Stomach smooth muscle (tissue), 2 donors: ENCODE results near the gene GNAL.

Experiments used
- H3K27ac ChIP-seq: one replicate; pipeline ENCODE4 v1.7.0; 2013; ENCODE audit warnings: mild to moderate bottlenecking, low read length, inconsistent platforms
- H3K27me3 ChIP-seq, 2 donors: one replicate each; pipeline ENCODE4 v1.7.0; 2013; ENCODE audit warnings: low read length in 2 of 2; ENCODE audit not compliant: insufficient read depth in 2 of 2, control insufficient read depth in 1 of 2
- H3K36me3 ChIP-seq, 2 donors: one replicate each; pipeline ENCODE4 v1.7.0; 2013; ENCODE audit warnings: low read length in 2 of 2; ENCODE audit not compliant: control insufficient read depth in 2 of 2, insufficient read depth in 2 of 2
- H3K4me1 ChIP-seq: one replicate; pipeline ENCODE4 v1.7.0; 2013; ENCODE audit warnings: low read length; ENCODE audit not compliant: control insufficient read depth, insufficient read depth
- H3K4me3 ChIP-seq, 2 donors: one replicate each; pipeline ENCODE4 v1.7.0; 2013; ENCODE audit warnings: low read length in 2 of 2
- H3K9ac ChIP-seq, 2 donors: one replicate each; pipeline ENCODE4 v1.7.0; 2013; ENCODE audit warnings: low read length in 2 of 2, mild to moderate bottlenecking in 1 of 2
- H3K9me3 ChIP-seq, 2 donors: one replicate each; pipeline ENCODE4 v1.7.0; 2013; ENCODE audit warnings: low read length in 2 of 2; ENCODE audit not compliant: control insufficient read depth in 2 of 2
- donor health status: healthy.
- donor health status: Pancreatic carcinoma.

The GNAL gene

DNA sequence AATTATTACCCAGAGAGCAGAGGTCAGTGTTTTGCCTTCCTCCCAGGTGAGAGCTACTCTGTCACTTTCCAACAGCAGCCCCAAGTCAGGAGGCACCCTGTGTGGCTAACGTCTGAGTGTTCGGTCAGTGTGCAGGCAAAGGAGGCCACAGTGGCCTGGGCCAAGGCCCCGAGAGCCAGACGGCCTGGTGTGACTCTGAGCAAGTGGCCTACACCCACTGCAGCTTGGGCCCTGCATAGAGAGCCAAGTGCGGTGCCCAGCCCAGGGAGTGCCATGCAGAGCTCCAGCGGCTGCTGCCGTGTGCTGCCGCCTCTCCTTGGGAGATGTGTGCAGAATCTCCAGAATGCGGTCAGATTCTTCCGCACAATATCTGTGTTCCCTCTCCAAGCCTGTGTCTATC, 70.4 kb downstream of the GNAL start:
- Histone ChIP-seq H3K9me3 (no peaks in the 10 kb centered on the region), H3K36me3 (no peaks in the 10 kb centered on the region), H3K27me3 (no peaks in the 10 kb centered on the region), H3K9ac (no peak overlapping the region), H3K27ac (no peak overlapping the region), H3K4me3 (no peak overlapping the region), H3K4me1 (no peaks in the 10 kb centered on the region)

DNA sequence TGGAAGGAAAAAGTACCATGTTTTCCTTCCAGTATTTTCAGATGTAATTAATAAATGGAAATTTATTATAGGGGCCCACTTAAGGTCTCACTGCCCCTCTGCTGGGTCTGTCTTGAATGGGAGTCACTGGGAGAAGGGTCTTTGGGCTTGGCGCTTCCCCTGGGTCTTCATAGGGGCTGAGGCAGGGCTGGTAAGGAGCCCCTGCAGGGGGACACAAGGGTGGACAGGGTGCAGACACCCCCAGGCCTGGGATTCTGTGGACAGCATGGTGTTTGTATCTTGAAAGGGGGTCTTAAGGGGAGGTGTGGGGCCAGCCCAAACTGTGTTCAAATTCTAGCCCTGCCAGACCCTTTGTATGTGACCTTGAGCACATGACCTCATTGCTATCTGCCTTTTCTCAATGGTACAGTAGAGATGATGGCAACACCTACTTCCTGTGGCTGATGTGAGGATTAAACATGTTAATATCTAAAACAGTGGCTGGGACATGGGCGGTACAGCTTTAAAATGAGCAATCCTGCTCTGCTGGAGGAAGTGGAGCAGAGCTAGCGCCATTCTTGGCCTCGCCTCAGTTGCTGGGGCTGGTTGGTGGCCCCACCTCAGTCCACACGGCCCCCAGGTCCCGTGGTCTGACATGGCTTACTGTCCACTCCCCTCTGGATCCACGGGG, 71.6 kb downstream of the GNAL start:
- H3K9ac ChIP-seq: no peak overlapping the region
- no peaks in the 10 kb centered on the region for H3K36me3 ChIP-seq
- H3K4me3 ChIP-seq: no peak overlapping the region
- no peak overlapping the region for H3K27ac ChIP-seq
- no peaks in the 10 kb centered on the region for H3K9me3 ChIP-seq
- H3K4me1 ChIP-seq: no peaks in the 10 kb centered on the region
- H3K27me3 ChIP-seq: no peaks in the 10 kb centered on the region

DNA sequence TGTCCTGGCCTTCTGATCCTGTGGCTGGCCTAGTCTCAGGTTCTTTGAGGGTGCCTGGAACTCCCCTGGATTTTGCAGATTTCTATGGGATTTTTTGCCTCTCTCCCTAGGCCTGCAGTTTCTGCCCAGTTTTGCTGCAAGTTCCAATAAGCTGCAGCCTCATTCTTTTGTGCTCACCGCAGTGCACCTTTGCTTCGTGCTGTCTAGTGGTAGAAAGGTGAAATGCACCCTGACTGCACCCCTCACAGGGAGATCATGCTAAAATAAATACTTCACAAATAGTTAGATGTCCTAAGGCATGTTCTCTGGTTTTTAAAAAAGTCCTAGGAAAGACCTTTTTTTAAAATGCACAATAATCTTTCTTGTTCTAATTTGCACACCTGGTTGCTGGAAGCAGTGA, 72.5 kb downstream of the GNAL start:
- Histone ChIP-seq H3K4me3 (no peak overlapping the region), H3K27ac (no peak overlapping the region), H3K36me3 (no peaks in the 10 kb centered on the region), H3K9ac (no peak overlapping the region), H3K4me1 (no peaks in the 10 kb centered on the region), H3K9me3 (no peaks in the 10 kb centered on the region), H3K27me3 (no peaks in the 10 kb centered on the region)

DNA sequence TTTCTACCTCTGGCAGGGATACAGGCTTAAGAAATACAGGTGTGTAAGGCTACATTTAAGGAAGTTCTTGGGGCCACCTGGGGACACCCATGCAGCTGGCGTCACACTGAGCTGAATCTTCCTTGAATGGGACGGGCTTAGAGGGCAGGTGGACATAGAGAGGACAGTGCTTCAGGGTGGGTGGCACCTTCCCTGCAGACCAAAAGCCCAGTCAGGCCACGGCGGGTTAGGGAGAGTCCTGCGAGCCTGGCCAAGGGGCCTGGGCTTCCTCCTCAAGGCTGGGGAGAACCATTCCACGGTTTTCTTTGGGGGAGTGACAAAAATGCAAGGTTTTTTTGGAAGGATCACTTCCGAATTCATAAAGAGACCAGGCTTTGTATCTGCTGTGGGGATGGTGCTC, 73.4 kb downstream of the GNAL start:
- Histone ChIP-seq H3K27me3 (no peaks in the 10 kb centered on the region), H3K4me1 (no peaks in the 10 kb centered on the region), H3K9ac (no peak overlapping the region), H3K36me3 (peaks cover 0 to 2% of the 10 kb centered on the region in 2 donors), H3K4me3 (no peak overlapping the region), H3K9me3 (no peaks in the 10 kb centered on the region), H3K27ac (no peak overlapping the region)

DNA sequence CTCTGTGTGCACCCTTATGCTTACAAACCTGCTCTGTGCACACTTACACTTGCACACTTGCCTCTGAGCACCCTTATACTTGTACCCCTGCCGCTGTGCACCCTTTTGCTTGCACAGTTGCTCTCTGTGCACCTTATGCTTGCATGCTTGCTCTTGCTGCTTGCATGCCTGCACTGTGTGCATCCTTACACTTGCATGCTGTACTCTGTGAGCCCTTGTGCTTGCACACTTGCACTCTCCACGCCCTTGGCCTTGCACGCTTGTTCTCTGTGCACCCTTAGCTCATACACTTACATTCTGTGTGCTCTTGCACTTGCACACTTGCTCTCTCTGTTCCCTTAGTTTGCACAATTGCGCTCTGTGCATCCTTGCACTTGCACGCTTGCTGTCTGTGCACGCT, 78.3 kb downstream of the GNAL start:
- no peak overlapping the region for H3K4me3 ChIP-seq
- H3K27ac ChIP-seq: no peak overlapping the region
- no peaks in the 10 kb centered on the region for H3K4me1 ChIP-seq
- H3K27me3 ChIP-seq: no peaks in the 10 kb centered on the region
- peaks cover 0 to 2% of the 10 kb centered on the region in 2 donors for H3K36me3 ChIP-seq
- no peak overlapping the region for H3K9ac ChIP-seq
- H3K9me3 ChIP-seq: no peaks in the 10 kb centered on the region

DNA sequence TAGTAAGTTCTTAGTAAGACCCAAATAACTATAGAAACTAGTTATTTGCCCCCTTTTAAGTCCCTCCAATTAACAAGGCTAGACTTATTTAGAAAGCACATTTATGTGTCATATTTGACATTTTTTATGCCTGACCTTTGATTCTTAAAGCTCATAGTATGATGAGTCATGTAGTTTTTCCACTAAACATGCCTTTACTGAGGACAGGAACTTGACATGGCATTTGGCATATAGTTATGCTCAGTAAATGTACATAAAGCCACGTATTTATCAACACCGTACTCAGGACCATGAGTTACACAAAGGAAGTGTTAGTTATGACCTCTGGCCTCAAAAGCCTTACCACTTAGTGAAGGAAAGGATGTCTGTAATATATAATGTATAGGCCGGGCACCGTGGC, 78.9 kb downstream of the GNAL start:
- H3K9ac ChIP-seq: no peak overlapping the region
- peaks cover 0 to 2% of the 10 kb centered on the region in 2 donors for H3K36me3 ChIP-seq
- no peak overlapping the region for H3K4me3 ChIP-seq
- H3K4me1 ChIP-seq: no peaks in the 10 kb centered on the region
- no peaks in the 10 kb centered on the region for H3K27me3 ChIP-seq
- no peak overlapping the region for H3K27ac ChIP-seq
- H3K9me3 ChIP-seq: no peaks in the 10 kb centered on the region

DNA sequence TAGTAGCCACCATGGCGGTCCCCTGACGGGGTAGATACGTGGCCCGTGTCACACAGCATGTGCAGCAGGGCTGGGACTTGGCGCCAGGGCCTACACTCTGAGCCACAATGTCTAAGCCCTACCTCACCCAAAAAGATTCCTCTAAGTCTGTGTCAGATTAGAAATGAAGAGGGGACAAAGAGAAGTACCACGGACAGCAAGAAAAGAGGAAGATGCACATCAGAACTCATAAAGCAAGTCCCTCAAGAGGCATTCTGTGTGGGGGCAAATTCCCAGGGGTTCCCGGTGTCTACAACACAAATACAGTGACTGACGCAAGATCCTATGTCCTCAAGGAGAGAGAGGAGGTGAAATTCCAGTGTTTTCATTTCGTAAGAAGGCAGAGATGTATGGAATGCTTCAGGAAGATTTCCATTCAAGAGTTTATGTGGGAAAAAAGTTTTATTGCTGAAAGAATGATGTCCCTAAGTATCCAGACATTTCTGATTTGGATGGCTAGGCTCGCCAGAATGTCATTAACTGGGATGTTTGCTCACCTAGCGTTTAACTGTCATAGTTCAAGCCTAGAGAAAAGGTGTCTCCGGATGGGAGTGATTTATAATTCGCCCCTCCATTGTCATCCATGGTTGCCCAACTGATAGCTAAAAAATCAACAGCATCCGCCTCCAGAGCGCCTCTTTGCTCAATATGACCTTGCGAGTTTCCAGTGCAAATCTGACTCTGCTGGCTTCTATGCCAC, 86.5 kb downstream of the GNAL start:
- Histone ChIP-seq H3K27ac (no peak overlapping the region), H3K4me3 (no peak overlapping the region), H3K4me1 (no peaks in the 10 kb centered on the region), H3K36me3 (no peaks in the 10 kb centered on the region), H3K9me3 (no peaks in the 10 kb centered on the region), H3K9ac (no peak overlapping the region), H3K27me3 (no peaks in the 10 kb centered on the region)

DNA sequence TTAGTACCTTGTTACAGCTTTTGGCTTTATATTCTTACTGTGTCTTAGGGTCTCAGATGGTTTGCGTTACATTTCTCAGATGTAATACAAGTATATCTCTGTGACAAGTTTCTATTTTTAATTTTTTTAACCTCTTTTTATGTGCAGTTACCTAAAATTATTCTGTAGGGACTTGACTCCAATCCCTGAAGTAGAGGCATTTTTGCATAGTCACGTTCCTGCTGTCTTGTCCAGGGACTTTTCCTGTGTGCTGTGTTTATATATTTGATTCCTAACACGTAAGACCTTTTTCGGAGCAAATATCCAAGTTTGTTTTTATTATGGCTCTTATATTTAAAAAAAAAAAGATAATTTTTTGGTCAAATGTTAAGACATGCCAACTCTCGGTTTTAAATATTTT, 91.0 kb downstream of the GNAL start:
- no peaks in the 10 kb centered on the region for H3K9me3 ChIP-seq
- H3K27me3 ChIP-seq: no peaks in the 10 kb centered on the region
- no peaks in the 10 kb centered on the region for H3K36me3 ChIP-seq
- no peak overlapping the region for H3K27ac ChIP-seq
- no peaks in the 10 kb centered on the region for H3K4me1 ChIP-seq
- no peak overlapping the region for H3K9ac ChIP-seq
- no peak overlapping the region for H3K4me3 ChIP-seq

DNA sequence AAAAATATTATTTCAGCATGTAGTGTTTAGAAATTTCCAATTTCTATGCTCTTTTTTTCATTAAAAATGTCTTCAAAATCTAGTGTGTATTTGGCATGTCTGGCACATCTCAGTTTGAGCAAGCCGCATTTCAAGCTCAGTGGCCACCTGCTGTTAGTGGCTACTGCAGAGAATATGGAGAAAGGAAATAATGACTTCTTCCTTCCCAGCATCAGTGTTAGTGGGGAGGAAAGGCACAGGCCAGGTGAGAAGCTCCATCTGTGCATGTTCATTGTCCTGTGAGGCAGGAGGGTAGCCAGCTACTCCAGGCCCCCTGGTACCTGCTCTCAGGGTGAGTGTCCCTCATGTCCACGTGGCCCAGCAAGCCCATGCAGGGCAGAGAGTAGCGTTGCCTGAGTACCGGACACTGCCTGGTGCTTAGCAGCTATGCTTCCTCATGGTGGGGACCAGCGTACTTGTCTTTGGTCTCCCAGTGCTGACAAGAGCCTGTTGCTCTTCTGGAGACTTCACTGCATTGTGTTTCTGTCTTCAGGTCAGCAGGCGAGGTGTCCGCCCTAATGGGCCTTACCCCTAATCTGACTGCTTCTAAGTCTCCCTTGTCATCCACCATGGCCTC, 94.8 kb downstream of the GNAL start:
- H3K27ac ChIP-seq: no peak overlapping the region
- no peaks in the 10 kb centered on the region for H3K27me3 ChIP-seq
- H3K36me3 ChIP-seq: no peaks in the 10 kb centered on the region
- H3K4me1 ChIP-seq: no peaks in the 10 kb centered on the region
- no peak overlapping the region for H3K4me3 ChIP-seq
- no peaks in the 10 kb centered on the region for H3K9me3 ChIP-seq
- H3K9ac ChIP-seq: no peak overlapping the region

DNA sequence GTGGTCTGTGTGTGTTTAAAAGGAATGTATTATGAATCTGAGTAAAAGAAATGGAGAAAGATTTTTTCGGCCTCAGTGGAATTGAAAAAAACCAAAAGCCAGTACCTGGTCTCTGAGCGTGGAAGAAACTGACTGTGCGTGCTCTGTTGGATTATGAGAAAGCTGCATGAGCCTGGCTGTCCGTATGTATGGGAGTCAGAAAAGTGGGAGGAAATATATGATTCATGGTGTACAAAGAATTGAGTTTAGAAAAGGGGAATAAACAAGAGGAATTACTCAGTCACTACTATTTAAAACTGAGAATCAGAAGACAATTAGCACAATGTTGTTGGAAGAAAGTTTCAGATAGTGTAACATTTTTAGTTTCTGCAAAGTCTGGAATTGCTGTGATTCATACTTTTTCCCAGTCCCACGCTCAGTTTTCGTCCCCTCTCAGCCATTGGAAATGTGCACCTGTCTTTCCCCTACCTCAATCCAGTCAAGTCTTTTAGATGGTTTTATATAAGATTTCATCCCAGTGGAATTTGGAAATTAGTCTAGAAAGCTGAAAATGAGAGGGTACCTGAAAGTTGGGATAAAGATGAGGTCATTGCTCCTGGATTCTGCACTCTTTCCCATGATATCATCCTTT, 95.7 kb downstream of the GNAL start:
- Histone ChIP-seq H3K9ac (no peak overlapping the region), H3K36me3 (no peaks in the 10 kb centered on the region), H3K4me3 (no peak overlapping the region), H3K4me1 (no peaks in the 10 kb centered on the region), H3K27me3 (no peaks in the 10 kb centered on the region), H3K9me3 (no peaks in the 10 kb centered on the region), H3K27ac (no peak overlapping the region)
